ENCODE results near the gene HS6ST2.

The HS6ST2 gene

DNA sequence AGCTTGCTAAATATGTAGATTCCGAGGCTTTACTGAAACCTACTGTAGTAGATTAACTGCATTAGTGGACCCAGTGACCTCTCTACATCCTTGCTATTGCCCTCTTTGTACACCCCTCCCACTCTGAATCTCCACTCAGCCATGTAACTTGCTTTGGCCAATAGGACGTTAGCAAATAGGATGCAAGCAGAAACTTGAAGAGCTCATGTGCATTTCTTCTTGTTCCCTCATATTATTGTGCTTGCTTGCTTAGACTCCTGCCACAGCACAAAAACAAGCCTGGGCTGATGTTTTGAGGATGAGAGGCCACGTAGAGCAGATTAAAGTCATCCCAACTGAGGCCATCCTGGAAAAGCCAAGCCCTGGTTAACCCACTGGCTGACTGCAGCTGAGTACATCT, 147.9 kb downstream of the HS6ST2 start:
- POLR2A ChIA-PET, result no interaction called here
- CTCF ChIA-PET, result interaction anchor here (0.8 kb wide), 1 partner anchor 13 kb away, joined by 3 read pairs; no protein-coding TSS in a partner anchor
- DNase-seq (ENCODE audit: extremely low spot score), result no peak
- no peak for TF ChIP-seq CTCF (IDR thresholded peaks at IDR 0.05; ENCODE audit: control extremely low read depth, extremely low read depth, low read depth, missing control alignments)

- TF ChIP-seq CTCF (IDR thresholded peaks at IDR 0.05; ENCODE audit: control extremely low read depth, extremely low read depth, low read depth, missing control alignments), result no peak
- no peak for DNase-seq (ENCODE audit: extremely low spot score)
- CTCF ChIA-PET, result no interaction called here
- POLR2A ChIA-PET, result no interaction called here
Measured at GRCh38 chrX:132809581-132809980, 148.8 kb downstream of the HS6ST2 start.

- no peak for TF ChIP-seq CTCF (IDR thresholded peaks at IDR 0.05; ENCODE audit: control extremely low read depth, extremely low read depth, low read depth, missing control alignments)
- DNase-seq (ENCODE audit: extremely low spot score), result no peak
- CTCF ChIA-PET, result no interaction called here
- POLR2A ChIA-PET, result no interaction called here
Measured at GRCh38 chrX:132807411-132808030, 150.9 kb downstream of the HS6ST2 start.

DNA sequence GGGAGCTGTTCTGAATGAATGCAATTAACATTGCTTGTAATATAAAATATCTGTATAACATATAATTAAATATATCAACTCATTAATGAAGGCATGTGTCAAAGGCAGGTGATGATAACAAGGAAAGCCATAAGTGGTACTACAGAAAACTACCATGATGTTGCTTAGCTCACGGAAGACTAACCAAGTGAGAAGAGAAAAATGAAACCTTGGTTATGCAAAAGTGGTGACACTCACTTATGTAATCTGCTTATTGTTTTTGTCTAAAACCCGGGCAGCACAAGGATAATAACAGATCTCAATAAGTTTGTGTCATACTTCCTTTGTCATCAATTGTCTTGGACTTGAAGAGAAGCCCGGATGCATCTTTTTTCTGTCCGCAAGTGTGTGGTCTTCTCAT, 156.4 kb downstream of the HS6ST2 start:
- no peak for TF ChIP-seq CTCF (IDR thresholded peaks at IDR 0.05; ENCODE audit: control extremely low read depth, extremely low read depth, low read depth, missing control alignments)
- DNase-seq (ENCODE audit: extremely low spot score), result no peak
- CTCF ChIA-PET, result no interaction called here
- POLR2A ChIA-PET, result no interaction called here

DNA sequence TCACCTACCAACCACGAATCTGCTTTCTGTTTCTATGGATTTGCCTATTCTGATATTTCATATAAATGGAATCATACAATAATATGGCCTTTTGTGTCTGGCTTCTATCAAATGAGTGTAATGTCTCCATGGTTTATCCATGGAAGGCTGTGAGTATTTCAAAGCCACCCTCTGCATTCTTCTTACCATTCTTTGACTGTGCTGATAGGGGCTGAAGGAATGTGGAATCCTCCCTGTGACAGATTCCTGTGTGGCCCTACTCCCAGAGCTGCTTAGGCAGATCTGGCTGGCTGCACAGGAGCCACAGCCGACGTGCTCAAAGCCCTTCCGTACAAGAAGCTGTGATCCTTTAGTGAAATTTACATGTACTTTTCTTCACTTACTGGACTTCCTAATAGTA, 163.2 kb downstream of the HS6ST2 start:
- POLR2A ChIA-PET, result no interaction called here
- TF ChIP-seq CTCF (IDR thresholded peaks at IDR 0.05; ENCODE audit: control extremely low read depth, extremely low read depth, low read depth, missing control alignments), result no peak
- CTCF ChIA-PET, result no interaction called here
- DNase-seq (ENCODE audit: extremely low spot score), result no peak

DNA sequence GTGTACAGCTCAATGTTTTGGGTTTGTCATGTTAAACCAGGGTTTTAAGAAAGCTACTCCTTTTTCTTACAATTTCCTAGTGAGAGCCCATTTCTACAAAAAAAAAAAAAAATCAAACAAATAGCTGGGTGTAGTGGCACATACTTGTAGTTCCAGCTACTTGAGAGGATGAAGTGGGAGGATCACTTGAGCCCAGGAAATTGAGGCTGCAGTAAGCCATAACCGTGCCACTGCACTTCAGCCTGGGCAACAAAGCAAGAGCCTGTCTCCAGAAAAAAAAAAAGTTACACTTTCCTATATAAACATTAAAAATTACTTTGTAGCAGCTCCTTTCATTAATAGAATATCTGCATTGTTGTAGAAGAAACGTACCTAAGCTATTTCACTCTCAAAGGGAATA, 166.7 kb downstream of the HS6ST2 start:
- no peak for TF ChIP-seq CTCF (IDR thresholded peaks at IDR 0.05; ENCODE audit: control extremely low read depth, extremely low read depth, low read depth, missing control alignments)
- DNase-seq (ENCODE audit: extremely low spot score), result no peak
- ChIA-PET POLR2A (no interaction called here), CTCF (no interaction called here)

DNA sequence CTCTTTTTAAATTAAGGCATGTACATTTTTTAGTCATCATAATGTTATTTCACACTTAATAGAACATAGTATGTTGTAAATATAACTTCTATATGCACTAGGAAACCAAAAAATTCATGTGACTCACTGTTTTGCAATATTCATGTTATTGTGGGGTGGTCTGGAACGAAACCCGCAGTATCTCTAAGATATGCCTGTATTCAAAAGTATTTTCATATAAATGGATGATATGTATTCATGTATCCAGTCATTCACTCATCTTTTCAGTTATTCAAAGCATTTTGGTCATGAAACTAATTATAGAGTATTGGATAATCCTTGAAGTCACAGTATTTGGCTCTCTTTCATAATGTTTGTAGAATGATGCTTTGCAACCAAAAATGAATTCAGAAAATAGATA, 168.1 kb downstream of the HS6ST2 start:
- ChIA-PET POLR2A (no interaction called here), CTCF (interaction anchor here (1.7 kb wide), 1 partner anchor 7 kb away, joined by 4 read pairs; no protein-coding TSS in a partner anchor)

More for the DNA sequence above, 168.1 kb downstream of the HS6ST2 start:
- no peak for DNase-seq (ENCODE audit: extremely low spot score)
- TF ChIP-seq CTCF (IDR thresholded peaks at IDR 0.05; ENCODE audit: control extremely low read depth, extremely low read depth, low read depth, missing control alignments), result no peak

Measured in GM10248 (cell line).